ENCODE measurements around the gene M1AP. TPM values are rescaled to one million over a fixed set of nuclear protein-coding genes. Genes with fewer than 3 reads are reported as not detected.

The M1AP gene
- total RNA-seq, 1 experiment from 2014 or later: not detected

- H3F3A ChIP-seq (ENCODE audit: low read length, unreplicated experiment): no peaks in the 10 kb centered on the region
- ChIA-PET CTCF (no interaction called here), POLR2A (ENCODE audit: unreplicated experiment) (no interaction called here)
- TF ChIP-seq EZH2 (IDR thresholded peaks at IDR 0.05; ENCODE audit: low read length, unreplicated experiment): no peak
- TF ChIP-seq EZH2phosphoT487 (IDR thresholded peaks at IDR 0.05; ENCODE audit: borderline replicate concordance, low read length): no peak
- no peak for TF ChIP-seq CTCF (conservative IDR thresholded peaks at IDR 0.05; ENCODE audit: low read depth, low read length)
- H3K9me2 ChIP-seq (replicated peaks; ENCODE audit: low read length): no peaks in the 10 kb centered on the region
- H3K4me2 ChIP-seq (ENCODE audit: low read length): no peak overlapping the region
- ATAC-seq: no peak
- H3K9me3 ChIP-seq (ENCODE audit: low read length): no peaks in the 10 kb centered on the region
- no peaks in the 10 kb centered on the region for H3K4me1 ChIP-seq (ENCODE audit: insufficient read depth, low read length)
- no TSS peak for BruUV-seq (replicated peaks)
- H3K4me3 ChIP-seq (ENCODE audit: low read length): no peak overlapping the region
- H3K9ac ChIP-seq (ENCODE audit: low read length): no peak overlapping the region
- H3K36me3 ChIP-seq (ENCODE audit: low read depth, low read length): no peaks in the 10 kb centered on the region
- no peaks in the 10 kb centered on the region for H4K20me1 ChIP-seq (ENCODE audit: low read length)
- intact Hi-C loops (cut with micrococcal nuclease): no loop called here
- H3K79me2 ChIP-seq (ENCODE audit: low read length): no peaks in the 10 kb centered on the region
- no peak overlapping the region for H2AFZ ChIP-seq (ENCODE audit: low read length)
- no peaks in the 10 kb centered on the region for H3K27me3 ChIP-seq (ENCODE audit: low read length)
- DNase-seq: no peak
- no peak overlapping the region for H3K27ac ChIP-seq (ENCODE audit: low read length)
These were observed 107.8 kb downstream of the M1AP start for GRCh38 chr2:74540291-74540690.

- no peaks in the 10 kb centered on the region for H3K9me3 ChIP-seq (ENCODE audit: low read length)
- no peak overlapping the region for H3K4me2 ChIP-seq (ENCODE audit: low read length)
- no peaks in the 10 kb centered on the region for H3F3A ChIP-seq (ENCODE audit: low read length, unreplicated experiment)
- H3K27me3 ChIP-seq (ENCODE audit: low read length): no peaks in the 10 kb centered on the region
- no peak for TF ChIP-seq EZH2 (IDR thresholded peaks at IDR 0.05; ENCODE audit: low read length, unreplicated experiment)
- no peak for TF ChIP-seq EZH2phosphoT487 (IDR thresholded peaks at IDR 0.05; ENCODE audit: borderline replicate concordance, low read length)
- no peak for TF ChIP-seq CTCF (conservative IDR thresholded peaks at IDR 0.05; ENCODE audit: low read depth, low read length)
- no peaks in the 10 kb centered on the region for H3K79me2 ChIP-seq (ENCODE audit: low read length)
- no peak overlapping the region for H3K4me3 ChIP-seq (ENCODE audit: low read length)
- ChIA-PET POLR2A (ENCODE audit: unreplicated experiment) (no interaction called here), CTCF (no interaction called here)
- H2AFZ ChIP-seq (ENCODE audit: low read length): no peak overlapping the region
- no peaks in the 10 kb centered on the region for H3K4me1 ChIP-seq (ENCODE audit: insufficient read depth, low read length)
- H4K20me1 ChIP-seq (ENCODE audit: low read length): no peaks in the 10 kb centered on the region
- intact Hi-C loops (cut with micrococcal nuclease): no loop called here
- no peaks in the 10 kb centered on the region for H3K36me3 ChIP-seq (ENCODE audit: low read depth, low read length)
- BruUV-seq (replicated peaks): no TSS peak
- no peak overlapping the region for H3K9ac ChIP-seq (ENCODE audit: low read length)
- ATAC-seq (no peak), DNase-seq (no peak)
- no peak overlapping the region for H3K27ac ChIP-seq (ENCODE audit: low read length)
- H3K9me2 ChIP-seq (replicated peaks; ENCODE audit: low read length): no peaks in the 10 kb centered on the region
These were observed 109.2 kb downstream of the M1AP start for GRCh38 chr2:74538881-74539339.

- ATAC-seq (no peak; the same call in 1 of the 2 replicates), DNase-seq (no peak)
- Histone ChIP-seq H3K4me1 (ENCODE audit: insufficient read depth, low read length) (no peaks in the 10 kb centered on the region), H3K9ac (ENCODE audit: low read length) (no peak overlapping the region), H3F3A (ENCODE audit: low read length, unreplicated experiment) (no peaks in the 10 kb centered on the region), H3K9me3 (ENCODE audit: low read length) (no peaks in the 10 kb centered on the region), H3K4me2 (ENCODE audit: low read length) (no peak overlapping the region), H4K20me1 (ENCODE audit: low read length) (no peaks in the 10 kb centered on the region), H2AFZ (ENCODE audit: low read length) (no peak overlapping the region), H3K79me2 (ENCODE audit: low read length) (no peaks in the 10 kb centered on the region), H3K27me3 (ENCODE audit: low read length) (no peaks in the 10 kb centered on the region), H3K9me2 (replicated peaks; ENCODE audit: low read length) (no peaks in the 10 kb centered on the region), H3K27ac (ENCODE audit: low read length) (no peak overlapping the region), H3K36me3 (ENCODE audit: low read depth, low read length) (peaks cover 7% of the 10 kb centered on the region; the same call in 1 of the 2 replicates), H3K4me3 (ENCODE audit: low read length) (no peak overlapping the region)
- BruUV-seq (replicated peaks): no TSS peak
- CTCF ChIA-PET: no interaction called here
- TF ChIP-seq EZH2 (IDR thresholded peaks at IDR 0.05; ENCODE audit: low read length, unreplicated experiment) (no peak), EZH2phosphoT487 (IDR thresholded peaks at IDR 0.05; ENCODE audit: borderline replicate concordance, low read length) (no peak), CTCF (conservative IDR thresholded peaks at IDR 0.05; ENCODE audit: low read depth, low read length) (no peak)
- intact Hi-C loops (cut with micrococcal nuclease): no loop called here
- POLR2A ChIA-PET (ENCODE audit: unreplicated experiment): no interaction called here
These were observed 111.0 kb downstream of the M1AP start for GRCh38 chr2:74537140-74537539.
